Activated CD4-positive, alpha-beta T cell treated with anti-CD3 and anti-CD28 coated beads for 36 hours (primary cell): ENCODE results near the gene HSD11B2. TPM values are rescaled to one million over a fixed set of nuclear protein-coding genes. Genes with fewer than 3 reads are reported as not detected.
A peak's percentile ranks its signal among the peaks of the same experiment; 100 is the strongest.

Source experiments
- ATAC-seq: fragments of 200-7000 bp; cut with Tn5 transposase; one replicate; pipeline ENCODE4 v1.10.0; 2021; ENCODE audit warnings: mild to moderate bottlenecking, moderate library complexity
- CTCF ChIA-PET: fragments of 350-600 bp; sonication (Branson Sonifier 250); formaldehyde crosslinking; loops from one replicate; lab custom pipeline; 2021; ENCODE audit warnings: antibody characterized with exemption; lab: Charles Lee
- POLR2A ChIA-PET: fragments of 350-600 bp; sonication (Branson Sonifier 250); formaldehyde crosslinking; loops from one replicate; lab custom pipeline; 2021; ENCODE audit warnings: antibody characterized with exemption, inconsistent platforms; lab: Charles Lee
- DNase-seq: peaks from one replicate; pipeline ENCODE4 v3.0.0-alpha.2; 2020
- H3K27ac Mint-ChIP-seq: one replicate; pipeline ENCODE4 v1.8.0; 2021; ENCODE audit warnings: mixed read lengths
- H3K27me3 Mint-ChIP-seq: one replicate; pipeline ENCODE4 v1.8.0; 2021; ENCODE audit warnings: mixed read lengths
- H3K36me3 Mint-ChIP-seq: one replicate; pipeline ENCODE4 v1.8.0; 2021; ENCODE audit warnings: low read depth, mixed read lengths
- H3K4me1 Mint-ChIP-seq: one replicate; pipeline ENCODE4 v1.8.0; 2021; ENCODE audit warnings: mixed read lengths
- H3K4me3 Mint-ChIP-seq: one replicate; pipeline ENCODE4 v1.8.0; 2021; ENCODE audit warnings: mild to moderate bottlenecking, moderate library complexity, mixed read lengths
- H3K9me3 Mint-ChIP-seq: one replicate; pipeline ENCODE4 v1.8.0; 2021; ENCODE audit warnings: low read depth, mixed read lengths
- intact Hi-C, 2 experiments: fragments of 100-400 bp; cut with DNase I in 1 of 2; cut with micrococcal nuclease in 1 of 2; formaldehyde crosslinking; loops; one replicate each; pipeline versions ENCODE4 v1.14.2 to v1.15.1; 2022 to 2024; cut with DNase I, micrococcal nuclease
- total RNA-seq, 2 experiments: library from RNA; stranded (reverse); gene quantifications; one replicate each; pipeline ENCODE4 v1.2.3, GENCODE V29; 2021

HSD11B2 gene
- total RNA-seq, 2 experiments from 2014 or later, result 2.0 to 2.2 TPM

DNA sequence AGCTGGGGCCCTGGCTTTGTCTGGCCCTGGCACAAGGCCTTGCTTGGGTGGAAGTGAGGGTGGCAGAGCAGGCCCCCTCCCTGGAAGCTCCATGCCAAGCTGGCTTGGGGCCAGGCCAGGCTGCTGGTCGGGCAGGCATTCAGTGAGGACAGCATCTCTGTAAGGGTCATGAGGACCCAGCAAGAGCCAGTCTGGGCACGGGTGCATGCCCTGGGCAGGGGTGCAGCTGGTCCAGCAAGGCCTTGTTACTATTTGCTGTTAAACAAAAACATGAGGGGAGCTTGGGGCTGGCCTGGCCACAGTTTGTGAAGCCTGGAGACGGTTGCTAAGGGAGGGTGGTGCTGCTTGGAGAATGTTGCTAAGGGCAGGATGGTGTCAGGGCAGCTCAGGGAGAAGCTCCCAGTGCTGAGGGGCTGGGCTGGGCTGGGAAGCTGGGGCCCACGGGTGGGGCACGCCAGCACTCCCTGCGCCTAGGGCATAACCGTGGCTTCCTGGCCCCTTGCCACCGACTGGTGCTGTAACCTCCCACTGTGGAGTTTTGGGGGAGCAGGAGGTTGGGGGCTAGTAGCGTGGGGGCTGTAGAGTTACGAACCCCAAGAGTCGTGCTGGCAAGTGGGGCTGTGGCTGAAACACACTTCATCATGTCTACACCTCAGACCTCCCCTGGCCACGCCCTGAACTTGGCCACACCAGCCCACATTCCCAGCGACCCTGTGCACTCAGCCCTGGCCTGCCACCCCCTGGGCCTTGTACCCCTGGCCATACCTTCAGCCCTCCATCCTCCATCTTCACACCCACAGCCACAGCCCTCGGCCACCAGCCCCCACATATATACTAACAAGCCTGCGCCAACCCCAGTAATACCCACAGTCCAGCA, 39.3 kb upstream of the HSD11B2 start:
- no peaks in the 10 kb centered on the region for H3K36me3 Mint-ChIP-seq
- H3K27me3 Mint-ChIP-seq, result peaks cover 24% of the 10 kb centered on the region
- ATAC-seq (no peak), DNase-seq (no peak)
- ChIA-PET POLR2A (interaction anchor here (0.6 kb wide), 1 partner anchor 19 kb away, joined by 7 read pairs; no protein-coding TSS in a partner anchor), CTCF (interaction anchor here (0.6 to 1.7 kb wide), 3 partner anchors 8 to 139 kb away, joined by 3 to 6 read pairs (median 3); no protein-coding TSS in a partner anchor)
- no peak overlapping the region for H3K27ac Mint-ChIP-seq
- no peaks in the 10 kb centered on the region for H3K9me3 Mint-ChIP-seq
- intact Hi-C loops, result no loop called here
- H3K4me1 Mint-ChIP-seq, result peaks cover 9% of the 10 kb centered on the region
- H3K4me3 Mint-ChIP-seq, result no peak overlapping the region

DNA sequence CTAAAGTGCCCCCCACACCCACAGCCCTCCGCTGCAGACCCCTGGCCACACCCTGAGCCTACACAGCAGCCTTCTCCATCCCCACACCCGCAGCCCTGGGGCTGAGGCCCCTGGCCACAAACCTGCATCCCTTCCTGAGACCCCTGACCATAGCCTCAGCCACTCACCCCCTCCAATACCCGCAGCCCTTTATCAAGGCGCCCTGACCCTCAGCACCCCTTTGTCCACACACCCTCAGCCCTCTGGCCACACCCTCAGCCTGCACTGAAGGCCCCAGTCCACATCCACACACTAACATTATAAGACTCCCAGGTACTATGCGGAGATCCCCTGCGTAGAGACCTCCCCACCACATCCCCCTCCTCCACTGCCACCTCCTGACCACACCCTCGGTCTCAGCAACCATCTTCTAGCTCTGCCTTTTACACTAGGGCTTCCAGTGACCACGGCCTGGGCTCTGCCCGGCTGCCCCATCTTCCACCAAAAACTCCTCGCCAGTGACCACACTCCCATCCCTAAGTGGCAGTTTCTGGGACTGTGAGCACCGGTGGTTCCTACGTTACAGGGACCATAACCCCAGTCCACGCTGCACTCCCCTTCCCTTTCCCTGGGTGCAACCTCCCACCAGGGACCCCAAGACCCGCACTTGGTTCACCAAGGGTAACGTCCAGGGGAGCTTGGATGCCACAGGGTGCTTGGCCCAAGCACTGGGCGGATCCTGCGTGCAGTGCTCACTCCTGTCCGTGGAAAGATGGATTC, 38.4 kb upstream of the HSD11B2 start:
- CTCF ChIA-PET, result interaction anchor here (0.7 to 2.5 kb wide), 6 partner anchors 11 to 132 kb away, joined by 3 to 10 read pairs (median 4); no protein-coding TSS in a partner anchor
- no peaks in the 10 kb centered on the region for H3K9me3 Mint-ChIP-seq
- peaks cover 27% of the 10 kb centered on the region for H3K27me3 Mint-ChIP-seq
- no peak overlapping the region for H3K4me3 Mint-ChIP-seq
- DNase-seq (no peak), ATAC-seq (no peak)
- H3K36me3 Mint-ChIP-seq, result no peaks in the 10 kb centered on the region
- no peak overlapping the region for H3K27ac Mint-ChIP-seq
- peaks cover 9% of the 10 kb centered on the region for H3K4me1 Mint-ChIP-seq
- intact Hi-C loops, result no loop called here
- POLR2A ChIA-PET, result no interaction called here

DNA sequence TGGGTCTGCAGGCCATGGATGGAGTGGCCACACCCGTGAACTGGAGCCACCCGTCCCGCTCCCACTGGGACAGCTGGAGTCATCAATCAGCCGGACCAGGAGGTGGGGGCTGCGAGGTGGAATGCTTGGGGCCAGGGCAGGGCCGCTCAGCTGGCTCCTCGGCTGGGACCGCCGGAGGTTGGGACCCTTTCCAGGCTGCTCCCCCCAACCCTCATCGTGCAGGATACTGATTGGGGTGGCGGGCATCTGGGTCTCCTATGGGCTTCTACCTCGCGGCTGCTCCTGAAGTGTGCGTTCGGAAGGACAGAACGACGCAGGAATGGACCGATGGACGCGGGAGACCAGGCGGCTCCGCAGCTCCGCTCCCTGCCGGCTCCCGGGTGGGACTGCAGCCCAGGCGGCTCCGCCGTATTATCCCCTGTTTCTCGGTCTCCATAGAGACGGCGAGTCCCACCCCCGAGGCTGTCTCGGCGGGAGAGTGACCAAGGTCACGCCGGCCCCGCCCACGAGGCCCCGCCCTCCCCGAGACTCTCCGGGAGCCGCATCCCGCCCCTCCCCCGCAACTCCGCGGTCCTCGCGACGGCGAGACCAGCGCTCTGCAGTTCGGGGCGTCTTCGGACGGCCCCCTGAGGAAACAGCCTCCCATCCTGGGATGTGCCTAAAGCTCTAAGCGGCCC, 37.7 kb upstream of the HSD11B2 start, which contains the start of gene TPPP3:
Gene TPPP3, minus strand, starts transcription at position 388 of the 677 bp plus-strand sequence. CDS start 2,387 bp downstream, outside the sequence.
- Mint-ChIP-seq H3K36me3 (no peaks in the 10 kb centered on the region), H3K4me1 (peaks cover 9% of the 10 kb centered on the region), H3K27ac (no peak within 1 kb of the TSS), H3K27me3 (peaks cover 27% of the 10 kb centered on the region), H3K9me3 (no peaks in the 10 kb centered on the region), H3K4me3 (peak within 1 kb of the TSS; percentile 18)
- DNase-seq (peak; percentile 70), ATAC-seq (peak; percentile 74)
- ChIA-PET POLR2A (no interaction called here), CTCF (interaction anchor here (0.6 to 2.5 kb wide), 7 partner anchors 11 to 133 kb away, joined by 3 to 10 read pairs (median 4); no protein-coding TSS in a partner anchor)
- intact Hi-C loops, result no loop called here

DNA sequence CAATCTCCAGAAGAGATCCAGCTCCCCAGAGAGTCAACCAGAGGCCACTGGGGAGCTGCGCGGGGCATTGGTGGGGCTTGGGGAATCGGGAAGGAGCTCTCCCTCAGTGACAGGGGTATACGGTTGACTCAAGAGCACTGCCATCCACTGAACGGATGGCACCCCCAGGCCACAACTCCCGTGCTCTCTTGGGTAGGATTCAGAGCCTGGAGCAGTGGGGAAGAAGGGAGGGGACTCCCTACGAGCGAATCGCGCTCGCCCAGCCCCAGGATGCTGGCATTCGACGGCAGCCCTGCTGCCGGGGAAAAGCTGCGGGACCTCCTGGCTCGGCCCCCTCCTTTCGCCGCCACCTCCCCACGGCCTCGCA, 37.1 kb upstream of the HSD11B2 start:
- peaks cover 9% of the 10 kb centered on the region for H3K4me1 Mint-ChIP-seq

DNA sequence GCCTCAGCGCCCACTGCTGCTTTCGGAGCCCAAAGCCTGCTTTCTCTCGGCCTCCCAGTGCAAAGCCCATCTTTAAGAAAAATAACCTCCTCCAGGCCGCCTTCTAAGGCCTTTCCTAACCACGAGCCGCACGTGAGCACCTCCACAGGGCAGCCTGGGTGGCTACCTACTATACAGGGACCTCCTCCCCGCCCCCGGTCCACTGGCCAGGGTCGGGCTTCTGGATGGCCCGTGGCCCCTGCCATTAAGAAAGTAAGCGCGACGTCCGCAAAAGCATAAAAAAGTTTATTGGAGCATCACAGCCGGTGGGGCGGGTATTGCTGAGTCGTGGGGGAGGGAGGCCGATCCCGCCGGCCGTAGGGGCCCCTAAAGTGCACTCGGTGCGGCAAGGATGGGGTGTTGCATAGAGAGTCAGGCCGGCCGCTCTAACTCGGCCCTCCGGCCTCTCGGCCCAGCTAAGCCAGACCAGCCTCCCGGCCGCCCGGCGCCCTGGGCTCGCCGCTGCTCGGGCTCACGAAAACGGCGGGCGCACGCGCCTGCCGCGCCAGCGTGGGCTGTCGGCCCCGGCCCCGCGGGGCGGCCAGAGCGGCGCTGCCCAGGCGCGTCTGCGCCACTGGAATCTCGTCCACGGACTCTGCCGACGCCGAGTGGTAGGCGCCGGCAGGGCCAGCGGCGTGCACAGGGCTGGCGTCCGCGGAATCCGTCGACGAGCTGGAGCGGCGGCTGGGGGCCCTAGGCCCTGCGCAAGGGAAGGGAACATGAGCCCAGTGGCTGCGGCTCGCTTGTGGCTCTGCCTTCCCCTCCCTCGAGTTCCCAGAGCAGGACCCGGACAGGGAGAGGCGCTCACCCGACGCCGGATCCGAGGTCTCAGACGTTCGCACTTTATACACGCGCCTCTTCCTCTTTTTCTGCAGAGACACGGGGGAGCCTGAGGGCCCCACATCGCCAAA, 36.5 kb upstream of the HSD11B2 start:
- no peak for DNase-seq
- H3K4me3 Mint-ChIP-seq, result peak overlapping the region; percentile 18
- peaks cover 27% of the 10 kb centered on the region for H3K27me3 Mint-ChIP-seq
- intact Hi-C loops, result loop anchor here in 1 of 2 experiments (5.0 kb wide), 1 partner anchor 132 kb away; no protein-coding TSS in a partner anchor
- H3K27ac Mint-ChIP-seq, result no peak overlapping the region
- no peak for ATAC-seq
- CTCF ChIA-PET, result interaction anchor here (0.6 to 2.5 kb wide), 4 partner anchors 19 to 134 kb away, joined by 3 to 10 read pairs (median 6); no protein-coding TSS in a partner anchor
- H3K9me3 Mint-ChIP-seq, result no peaks in the 10 kb centered on the region
- POLR2A ChIA-PET, result no interaction called here
- H3K4me1 Mint-ChIP-seq, result peaks cover 9% of the 10 kb centered on the region
- H3K36me3 Mint-ChIP-seq, result no peaks in the 10 kb centered on the region

More for the DNA sequence above, 37.1 kb upstream of the HSD11B2 start:
- Mint-ChIP-seq H3K27me3 (peaks cover 27% of the 10 kb centered on the region), H3K36me3 (no peaks in the 10 kb centered on the region), H3K4me3 (peak overlapping the region; percentile 10), H3K9me3 (no peaks in the 10 kb centered on the region), H3K27ac (no peak overlapping the region)
- no peak for DNase-seq
- ChIA-PET CTCF (interaction anchor here (0.6 to 2.5 kb wide), 5 partner anchors 12 to 133 kb away, joined by 3 to 10 read pairs (median 4); no protein-coding TSS in a partner anchor), POLR2A (no interaction called here)
- peak; percentile 6 for ATAC-seq
- intact Hi-C loops, result no loop called here

DNA sequence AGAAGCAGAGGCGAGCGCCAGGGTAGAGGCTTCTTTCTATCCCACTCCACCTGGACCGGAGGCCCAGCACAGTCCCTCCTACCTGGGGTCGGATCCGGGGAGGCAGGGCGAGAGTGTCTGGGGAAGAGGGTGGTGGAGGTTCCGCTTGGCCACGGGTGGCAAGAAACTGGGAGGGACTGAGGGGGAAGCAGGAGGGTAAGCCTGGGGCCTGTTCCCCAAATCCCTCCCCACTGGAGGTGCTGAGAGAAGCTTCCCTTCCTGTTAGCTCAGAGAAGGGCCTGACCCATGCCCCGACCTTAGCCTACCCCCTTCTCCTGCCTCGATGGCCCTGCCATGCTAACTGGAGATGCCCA, 35.8 kb upstream of the HSD11B2 start:
- ChIA-PET CTCF (no interaction called here), POLR2A (no interaction called here)
- no peak for ATAC-seq
- peaks cover 25% of the 10 kb centered on the region for H3K27me3 Mint-ChIP-seq
- DNase-seq, result no peak
- intact Hi-C loops, result loop anchor here in 1 of 2 experiments (5.0 kb wide), 1 partner anchor 133 kb away; no protein-coding TSS in a partner anchor
- H3K27ac Mint-ChIP-seq, result no peak overlapping the region
- no peak overlapping the region for H3K4me3 Mint-ChIP-seq
- no peaks in the 10 kb centered on the region for H3K36me3 Mint-ChIP-seq
- peaks cover 9% of the 10 kb centered on the region for H3K4me1 Mint-ChIP-seq
- no peaks in the 10 kb centered on the region for H3K9me3 Mint-ChIP-seq

DNA sequence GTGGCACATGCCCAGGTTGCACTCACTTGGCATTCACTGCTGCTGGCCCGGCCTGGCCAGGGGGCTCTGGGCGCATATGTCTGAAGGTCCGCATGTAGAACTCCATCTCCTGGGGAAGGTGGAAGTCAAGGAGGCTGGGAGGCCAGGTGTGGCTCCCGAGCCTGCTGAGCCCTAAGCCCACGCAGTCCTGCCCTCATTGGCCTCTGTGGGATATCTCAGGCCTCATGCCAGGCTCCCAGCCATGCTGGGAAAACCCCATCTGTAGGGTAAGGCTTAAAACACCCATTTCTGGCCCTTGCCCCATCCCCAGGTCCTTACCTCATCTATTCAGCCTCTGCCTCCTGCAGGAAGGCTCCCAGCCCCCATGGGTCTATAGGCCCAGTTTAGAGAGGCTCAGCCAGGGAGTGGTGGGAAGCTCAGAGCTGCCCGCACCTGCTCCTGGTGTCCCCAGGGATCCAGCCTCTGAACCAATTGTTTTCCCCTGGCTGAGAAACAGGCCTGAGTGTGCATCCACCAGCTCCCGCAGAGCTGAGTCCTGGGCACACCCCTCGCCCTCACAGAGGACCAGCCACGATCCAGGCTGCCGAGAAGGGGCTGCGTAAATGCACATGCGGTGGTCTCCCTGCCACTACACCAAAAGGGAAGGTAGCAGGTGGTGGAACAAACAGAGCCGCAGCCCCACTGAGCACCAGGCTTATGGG, 35.3 kb upstream of the HSD11B2 start:
- no peaks in the 10 kb centered on the region for H3K36me3 Mint-ChIP-seq
- H3K9me3 Mint-ChIP-seq, result no peaks in the 10 kb centered on the region
- no peak overlapping the region for H3K27ac Mint-ChIP-seq
- intact Hi-C loops, result loop anchor here in 1 of 2 experiments (5.0 kb wide), 1 partner anchor 133 kb away; no protein-coding TSS in a partner anchor
- ChIA-PET CTCF (no interaction called here), POLR2A (no interaction called here)
- DNase-seq, result no peak
- peaks cover 9% of the 10 kb centered on the region for H3K4me1 Mint-ChIP-seq
- H3K4me3 Mint-ChIP-seq, result no peak overlapping the region
- H3K27me3 Mint-ChIP-seq, result peaks cover 25% of the 10 kb centered on the region
- ATAC-seq, result no peak

DNA sequence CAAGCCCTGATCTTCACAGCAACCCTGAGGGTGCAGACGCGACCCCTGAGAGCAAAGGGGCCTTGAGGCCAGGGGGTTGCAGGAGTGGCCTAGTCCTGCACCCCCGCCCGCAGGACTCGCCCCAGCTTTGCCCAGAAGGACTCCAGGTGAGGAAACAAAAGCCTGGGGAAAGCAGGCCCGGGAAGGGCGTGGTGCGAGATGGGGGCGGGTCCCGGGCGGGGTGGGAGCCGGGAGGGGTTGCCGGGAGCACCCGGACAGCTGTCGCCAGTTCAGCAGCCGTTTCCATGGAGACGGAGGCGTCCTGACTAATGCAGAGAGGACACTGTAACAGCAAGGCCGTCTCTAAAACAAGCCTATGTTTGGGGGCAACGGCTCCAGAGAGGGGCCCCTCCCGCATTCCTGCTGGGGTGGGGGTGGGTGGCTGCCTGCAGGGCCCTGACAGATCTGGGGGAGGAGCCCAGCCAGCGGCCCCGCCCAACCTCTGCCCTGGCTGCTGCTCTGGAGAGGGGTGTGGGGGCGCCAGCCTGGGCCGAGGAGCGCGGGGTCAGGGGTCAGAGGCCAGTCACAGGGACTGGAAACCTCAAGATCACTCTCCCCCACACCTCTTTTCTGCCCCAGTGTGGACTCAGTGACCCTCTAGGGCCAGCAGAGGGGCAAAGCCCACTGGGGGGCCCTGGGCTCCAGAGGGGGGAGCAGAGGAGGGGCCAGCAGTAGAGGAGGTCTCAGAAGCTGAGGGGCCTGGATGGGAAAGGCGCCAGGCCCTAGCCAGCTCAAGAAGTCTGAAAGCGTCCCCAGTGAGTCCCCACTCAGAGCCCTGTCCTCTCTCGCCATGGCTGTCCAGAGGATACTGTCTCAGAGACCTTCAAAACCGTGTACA, 34.5 kb upstream of the HSD11B2 start:
- intact Hi-C loops, result loop anchor here in 1 of 2 experiments (5.0 kb wide), 1 partner anchor 134 kb away; no protein-coding TSS in a partner anchor

More for the DNA sequence above, 34.5 kb upstream of the HSD11B2 start:
- Mint-ChIP-seq H3K9me3 (no peaks in the 10 kb centered on the region), H3K36me3 (no peaks in the 10 kb centered on the region), H3K4me3 (no peak overlapping the region), H3K4me1 (peaks cover 9% of the 10 kb centered on the region), H3K27me3 (peaks cover 27% of the 10 kb centered on the region), H3K27ac (no peak overlapping the region)
- DNase-seq (no peak), ATAC-seq (no peak)
- POLR2A ChIA-PET, result no interaction called here
- CTCF ChIA-PET, result interaction anchor here (1.4 kb wide), 1 partner anchor 70 kb away, joined by 3 read pairs; no protein-coding TSS in a partner anchor
